HG03558 (cell line): Measurements from ENCODE around the gene H3-3A.

Source experiments
- ATAC-seq: cut with Tn5 transposase; IDR thresholded peaks from one replicate; pipeline ENCODE4 v1.9.1; 2021; ENCODE audit warnings: moderate number of reproducible peaks; ENCODE audit not compliant: unreplicated experiment; ENCODE audit errors: extremely low read depth

Gene H3-3A

GRCh38 chr1:226062558-226063223 is at the start of gene H3-3A:
Gene H3-3A, plus strand, starts transcription at chr1:226062716. Its CDS starts 1,636 bp downstream, at chr1:226064352.
- ATAC-seq, result peak; percentile 44

GRCh38 chr1:226017070-226017469 is 45.4 kb upstream of the H3-3A start:
- no peak for ATAC-seq

- ATAC-seq, result no peak
Measured at GRCh38 chr1:226019572-226019971, 42.9 kb upstream of the H3-3A start.

GRCh38 chr1:226021401-226021800 is 41.1 kb upstream of the H3-3A start:
- no peak for ATAC-seq

GRCh38 chr1:226021801-226022200 is 40.7 kb upstream of the H3-3A start:
- no peak for ATAC-seq

GRCh38 chr1:226023735-226024134 is 38.8 kb upstream of the H3-3A start:
- no peak for ATAC-seq

GRCh38 chr1:226026833-226027232 is 35.7 kb upstream of the H3-3A start:
- no peak for ATAC-seq

GRCh38 chr1:226027538-226028217 is 34.8 kb upstream of the H3-3A start:
- no peak for ATAC-seq

- ATAC-seq, result peak; percentile 79
Measured at GRCh38 chr1:226029093-226029496, 33.4 kb upstream of the H3-3A start.

GRCh38 chr1:226029568-226030225 is 32.8 kb upstream of the H3-3A start:
- ATAC-seq, result no peak

GRCh38 chr1:226033582-226033981 is 28.9 kb upstream of the H3-3A start:
- no peak for ATAC-seq

GRCh38 chr1:226033991-226034390 is 28.5 kb upstream of the H3-3A start:
- no peak for ATAC-seq

- no peak for ATAC-seq
Measured at GRCh38 chr1:226034482-226034881, 28.0 kb upstream of the H3-3A start.

- no peak for ATAC-seq
Measured at GRCh38 chr1:226035915-226036314, 26.6 kb upstream of the H3-3A start.

GRCh38 chr1:226038661-226039060 is 23.9 kb upstream of the H3-3A start:
- ATAC-seq, result no peak

- no peak for ATAC-seq
Measured at GRCh38 chr1:226041419-226041818, 21.1 kb upstream of the H3-3A start.

- ATAC-seq, result no peak
Measured at GRCh38 chr1:226044514-226045101, 17.9 kb upstream of the H3-3A start.

GRCh38 chr1:226046240-226046639 is 16.3 kb upstream of the H3-3A start:
- ATAC-seq, result no peak

GRCh38 chr1:226047495-226047894 is 15.0 kb upstream of the H3-3A start:
- ATAC-seq, result no peak

GRCh38 chr1:226048886-226049285 is 13.6 kb upstream of the H3-3A start:
- no peak for ATAC-seq

GRCh38 chr1:226050133-226050532 is 12.4 kb upstream of the H3-3A start:
- ATAC-seq, result no peak
